GM19324 (cell line): ENCODE results near the gene SLMAP.

Source experiments
- ATAC-seq: cut with Tn5 transposase; IDR thresholded peaks from one replicate; pipeline ENCODE4 v1.9.1; 2021; ENCODE audit warnings: mild to moderate bottlenecking, moderate library complexity; ENCODE audit not compliant: unreplicated experiment, low FRiP score

Gene SLMAP

DNA sequence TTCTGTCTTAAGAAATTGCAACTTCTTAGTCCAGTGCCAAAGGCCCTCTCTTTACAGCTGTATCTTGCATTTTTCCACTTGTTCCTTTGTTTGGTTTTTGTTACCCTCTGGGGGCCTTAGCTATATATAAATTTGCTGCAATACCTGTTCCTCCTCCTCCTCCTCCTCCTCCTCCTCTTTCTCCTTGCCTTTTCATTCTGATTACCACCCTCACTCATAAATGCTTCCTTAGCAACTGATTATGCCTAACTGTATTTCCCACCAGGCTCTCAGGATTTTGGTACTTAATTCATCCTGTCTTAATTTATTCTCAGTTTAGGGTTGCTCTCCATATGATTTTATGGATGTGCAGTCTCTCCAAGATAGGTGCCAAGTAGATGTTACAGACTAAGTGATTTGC is 65.7 kb downstream of the SLMAP start:
- no peak for ATAC-seq

DNA sequence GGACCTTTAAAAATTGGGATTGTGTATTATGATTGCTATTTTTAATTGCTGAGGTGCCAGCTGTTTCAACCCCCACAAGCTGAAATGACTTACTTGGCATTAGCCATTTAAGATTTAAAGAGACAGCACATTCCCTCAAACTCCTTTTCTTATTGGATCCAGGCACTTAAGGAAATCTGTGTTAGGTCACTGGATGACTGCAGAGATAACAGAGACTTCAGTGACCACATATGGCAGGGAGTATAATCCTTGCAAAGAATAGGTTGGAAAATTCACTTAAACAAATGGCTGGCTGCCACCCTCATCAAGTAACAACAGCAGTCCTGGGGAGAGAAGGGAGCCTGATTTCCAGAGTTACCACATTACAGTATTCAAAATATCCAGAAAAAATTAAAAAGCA is 66.6 kb downstream of the SLMAP start:
- no peak for ATAC-seq

GRCh38 chr3:57825116-57825515 is 69.0 kb downstream of the SLMAP start:
- no peak for ATAC-seq

DNA sequence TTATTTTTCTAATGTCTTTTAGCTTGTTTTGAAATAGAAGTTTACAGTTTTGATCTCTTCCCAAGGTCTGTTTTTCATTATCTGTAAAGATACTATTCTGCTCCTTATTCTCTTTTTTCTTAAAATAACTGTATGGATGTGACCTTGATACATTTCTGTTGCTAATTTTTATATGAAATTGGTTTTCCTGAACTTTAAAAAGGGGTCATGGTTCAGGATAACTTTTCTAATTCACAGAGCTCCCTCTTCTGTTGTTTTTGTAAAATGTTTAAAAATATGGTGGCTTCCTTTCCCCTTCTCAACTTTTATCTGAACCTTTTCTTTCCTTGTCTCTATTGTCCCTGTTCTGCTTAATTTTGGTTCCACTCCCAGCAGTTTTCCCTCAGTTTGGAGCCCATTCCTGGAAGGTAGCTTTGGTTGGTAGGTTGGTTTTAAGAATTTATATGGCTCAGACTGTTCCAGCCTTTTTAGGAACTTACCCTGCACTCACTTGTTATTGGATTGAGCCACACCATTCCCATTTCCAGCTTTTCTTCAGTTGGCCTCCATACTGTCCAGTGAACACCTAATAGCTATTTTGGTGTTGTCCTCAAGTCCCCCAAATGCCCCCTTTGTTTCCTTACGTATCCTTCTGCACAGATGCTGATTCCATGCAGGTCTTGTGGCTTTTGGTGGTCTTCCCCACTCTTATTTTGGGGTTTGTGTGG is 70.3 kb downstream of the SLMAP start:
- ATAC-seq, result no peak

- ATAC-seq, result no peak
Measured at GRCh38 chr3:57826952-57827723, 71.0 kb downstream of the SLMAP start.

- ATAC-seq, result no peak
Measured at GRCh38 chr3:57827757-57828156, 71.6 kb downstream of the SLMAP start.

- ATAC-seq, result no peak
Measured at GRCh38 chr3:57832486-57832885, 76.4 kb downstream of the SLMAP start.

DNA sequence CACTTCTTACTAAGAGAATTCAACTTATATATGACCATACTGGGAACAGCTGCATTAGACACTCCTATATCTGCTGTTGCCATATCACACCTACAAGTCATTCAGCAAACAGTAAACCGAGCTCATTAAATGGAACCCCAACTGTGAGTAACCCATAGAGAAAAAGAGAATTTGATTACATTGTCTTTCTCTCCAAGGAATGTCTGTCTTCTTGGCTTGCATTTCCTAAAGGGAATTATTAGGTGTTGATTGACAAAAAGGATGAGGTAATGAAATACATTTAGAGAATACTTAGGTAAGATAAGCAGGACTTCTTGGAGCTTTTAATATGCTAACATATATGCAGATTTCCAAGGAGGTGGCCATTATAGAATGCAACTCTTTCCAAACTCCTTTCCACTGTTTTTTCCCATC is 76.8 kb downstream of the SLMAP start:
- no peak for ATAC-seq

GRCh38 chr3:57833763-57834162 is 77.7 kb downstream of the SLMAP start:
- no peak for ATAC-seq

- no peak for ATAC-seq
Measured at GRCh38 chr3:57837686-57838085, 81.6 kb downstream of the SLMAP start.

DNA sequence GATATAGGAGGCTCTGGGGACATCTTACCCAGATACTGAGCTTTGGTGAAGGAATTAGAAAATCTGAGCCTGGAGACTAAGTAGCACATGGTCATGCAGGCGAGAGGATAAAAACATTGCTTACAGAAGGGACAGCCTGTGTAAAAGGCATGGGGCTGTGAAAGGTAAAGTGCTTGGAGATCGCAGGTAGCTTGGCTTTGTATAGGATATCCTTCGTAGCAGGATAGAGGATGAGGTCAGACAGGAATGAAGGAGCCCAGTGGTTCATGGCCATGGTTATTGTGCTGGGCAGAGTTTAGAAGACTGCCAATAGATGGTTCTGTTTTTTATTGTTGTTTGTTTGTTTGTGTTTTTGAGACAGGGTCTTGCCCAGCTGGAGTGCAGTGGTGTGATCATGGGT is 82.5 kb downstream of the SLMAP start:
- no peak for ATAC-seq

GRCh38 chr3:57840473-57840872 is 84.4 kb downstream of the SLMAP start:
- no peak for ATAC-seq

GRCh38 chr3:57841818-57842217 is 85.7 kb downstream of the SLMAP start:
- no peak for ATAC-seq

DNA sequence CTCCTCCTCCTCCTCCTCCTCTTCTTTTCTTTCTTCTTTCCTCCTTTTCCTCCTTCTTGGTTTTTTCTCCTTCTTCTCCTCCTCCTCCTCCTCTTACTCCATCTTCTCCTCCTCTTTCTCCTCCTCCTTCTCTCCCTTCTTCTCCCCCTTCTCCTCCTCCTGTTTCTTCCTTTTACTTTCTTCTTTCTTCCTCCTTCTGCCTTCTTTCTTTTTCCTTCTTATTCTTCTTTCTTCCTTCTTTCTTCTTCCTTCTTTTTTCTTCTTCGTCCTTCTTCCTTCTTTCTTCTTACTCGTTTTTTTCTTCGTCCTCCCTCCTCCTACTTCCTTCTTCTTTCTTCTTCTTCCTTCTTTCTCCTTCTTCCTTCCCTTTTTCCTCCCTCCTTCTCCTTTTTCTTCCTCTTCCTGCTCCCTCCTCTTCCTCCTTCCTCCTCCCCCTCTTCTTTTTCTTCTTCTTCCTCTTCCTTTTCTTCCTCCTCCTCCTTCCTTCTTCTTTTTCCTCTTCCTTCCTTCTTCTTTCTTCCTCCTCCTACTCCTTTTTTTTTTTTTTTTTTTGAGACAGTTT is 92.1 kb downstream of the SLMAP start:
- ATAC-seq, result no peak

GRCh38 chr3:57851304-57851703 is 95.2 kb downstream of the SLMAP start:
- no peak for ATAC-seq

DNA sequence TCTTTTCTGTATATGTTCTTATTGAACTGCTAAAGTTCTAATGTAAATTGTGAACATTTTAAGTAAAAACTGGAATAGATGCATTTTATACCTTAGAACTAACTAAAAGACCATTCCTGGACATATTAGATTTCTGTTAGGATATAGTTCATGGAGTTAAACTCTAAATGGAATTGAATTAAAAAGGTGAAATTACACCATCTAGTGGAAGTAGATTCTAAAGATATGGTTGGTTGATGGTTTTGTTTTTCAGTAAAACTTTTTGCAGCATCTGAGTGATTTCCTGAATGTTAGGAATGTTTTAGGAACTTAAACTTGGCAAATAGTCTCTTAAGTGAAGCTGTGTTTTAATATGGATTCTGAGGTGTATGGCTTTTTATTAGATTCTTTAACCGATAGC is 96.8 kb downstream of the SLMAP start:
- no peak for ATAC-seq

GRCh38 chr3:57855281-57855680 is 99.2 kb downstream of the SLMAP start:
- ATAC-seq, result no peak

- no peak for ATAC-seq
Measured at GRCh38 chr3:57855943-57856342, 99.8 kb downstream of the SLMAP start.

DNA sequence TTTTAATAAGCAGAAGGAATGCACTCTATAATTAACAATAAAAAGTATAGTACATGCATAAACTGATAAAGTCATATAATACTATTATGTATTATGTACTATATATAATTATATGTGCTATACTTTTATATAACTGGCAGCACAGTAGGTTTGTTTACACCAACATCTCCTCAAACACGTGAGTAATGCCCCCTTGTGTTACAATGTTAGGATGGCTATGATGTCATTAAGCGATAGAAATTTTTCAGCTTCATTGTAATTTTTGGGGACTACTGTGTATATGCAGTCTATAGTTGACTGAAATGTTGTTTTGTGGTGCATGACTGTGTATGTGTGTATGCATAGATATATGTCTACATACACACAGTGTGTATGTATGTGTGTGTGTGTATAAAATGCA is 100.6 kb downstream of the SLMAP start:
- ATAC-seq, result no peak

DNA sequence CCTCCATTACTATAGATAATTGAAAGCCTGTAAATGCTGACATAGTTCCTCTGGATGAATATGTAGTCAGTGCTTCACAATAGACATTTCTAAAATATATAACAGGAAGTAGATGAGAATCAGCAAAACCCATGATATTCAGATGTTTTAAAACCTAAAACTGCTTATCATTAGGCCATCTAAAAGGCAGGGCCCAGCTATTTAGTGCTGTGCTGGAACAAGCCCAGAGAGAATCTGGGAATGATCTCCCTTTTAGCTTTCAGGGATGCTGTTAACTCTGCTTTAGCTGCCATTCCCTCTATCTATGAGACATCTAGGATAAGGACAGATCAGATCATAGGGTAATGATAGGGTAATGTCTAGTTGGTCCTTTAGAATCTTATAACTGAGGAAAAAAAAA is 106.8 kb downstream of the SLMAP start:
- no peak for ATAC-seq

- ATAC-seq, result no peak
Measured at GRCh38 chr3:57863380-57863779, 107.3 kb downstream of the SLMAP start.

- no peak for ATAC-seq
Measured at GRCh38 chr3:57864853-57865252, 108.7 kb downstream of the SLMAP start.
